Caco-2 (cell line): ENCODE data around the gene PLCH1. TPM values are rescaled to one million over a fixed set of nuclear protein-coding genes. Genes with fewer than 3 reads are reported as not detected.

Source experiments
- BruUV-seq: library from RNA; stranded (reverse); fragments of 400-500 nt; replicated peaks from 2 replicates; lab custom pipeline; 2021; lab: Mats Ljungman, UMichigan
- CTCF ChIA-PET: fragments of 300-600 bp; sonication (Branson Sonifier 250); formaldehyde crosslinking; loops from one replicate; lab custom pipeline; 2022; ENCODE audit warnings: antibody characterized with exemption; lab: Charles Lee
- POLR2A ChIA-PET: fragments of 300-600 bp; sonication (Branson Sonifier 250); formaldehyde crosslinking; loops from one replicate; lab custom pipeline; 2022; ENCODE audit warnings: antibody characterized with exemption; lab: Charles Lee
- DNase-seq, 2 experiments: peaks; one replicate each; pipeline versions ENCODE4 v3.0.0 to v3.0.0-alpha.2; 2020 to 2022
- H3K27me3 ChIP-seq: replicated peaks from 2 replicates; pipeline ENCODE4 v1.6.0; 2011; ENCODE audit warnings: low read length; ENCODE audit not compliant: control insufficient read depth, insufficient read depth
- H3K36me3 ChIP-seq: 2 replicates; pipeline ENCODE4 v1.5.1; 2011; ENCODE audit warnings: low read length; ENCODE audit not compliant: control insufficient read depth, insufficient read depth
- H3K4me1 ChIP-seq: fragments of 250-450 bp; sonication (Bioruptor Pico); 2 replicates; pipeline ENCODE4 v1.5.1; 2020; ENCODE audit warnings: mild to moderate bottlenecking
- H3K4me3 ChIP-seq: 2 replicates; pipeline ENCODE4 v1.5.1; 2011; ENCODE audit warnings: low read depth, mild to moderate bottlenecking, control low read depth, low read length
- H3K9me3 ChIP-seq: fragments of 250-450 bp; sonication (Bioruptor Pico); 2 replicates; pipeline ENCODE4 v1.5.1; 2020; ENCODE audit warnings: mild to moderate bottlenecking, moderate library complexity
- H3K27ac Mint-ChIP-seq: one replicate; pipeline ENCODE4 v1.8.0; 2022; ENCODE audit warnings: mixed read lengths; ENCODE audit not compliant: unreplicated experiment
- H3K27me3 Mint-ChIP-seq: one replicate; pipeline ENCODE4 v1.8.0; 2022; ENCODE audit warnings: mixed read lengths; ENCODE audit not compliant: insufficient read depth, unreplicated experiment
- H3K36me3 Mint-ChIP-seq: one replicate; pipeline ENCODE4 v1.8.0; 2022; ENCODE audit warnings: mild to moderate bottlenecking, mixed read lengths; ENCODE audit not compliant: insufficient read depth, unreplicated experiment
- H3K4me1 Mint-ChIP-seq: one replicate; pipeline ENCODE4 v1.8.0; 2022; ENCODE audit warnings: low read depth, mixed read lengths; ENCODE audit not compliant: unreplicated experiment
- H3K4me3 Mint-ChIP-seq: one replicate; pipeline ENCODE4 v1.8.0; 2022; ENCODE audit warnings: mild to moderate bottlenecking, moderate library complexity, mixed read lengths; ENCODE audit not compliant: unreplicated experiment
- H3K9me3 Mint-ChIP-seq: one replicate; pipeline ENCODE4 v1.8.0; 2022; ENCODE audit warnings: mixed read lengths; ENCODE audit not compliant: unreplicated experiment
- CTCF ChIP-seq, 2 experiments: fragments of 200-600 bp in 1 of 2; IDR thresholded peaks; 1 replicate in 1 of 2; 2 replicates in 1 of 2; pipeline versions ENCODE4 v1.5.1 to v1.8.0; 2011 to 2022; ENCODE audit warnings: antibody characterized with exemption in 1 of 2, control low read depth in 1 of 2, inconsistent platforms in 1 of 2, low read depth in 1 of 2, low read length in 1 of 2, mild to moderate bottlenecking in 1 of 2, moderate library complexity in 1 of 2; ENCODE audit not compliant: insufficient read depth in 1 of 2, severe bottlenecking in 1 of 2, unreplicated experiment in 1 of 2
- intact Hi-C: fragments of 100-400 bp; cut with micrococcal nuclease; formaldehyde crosslinking; loops from one replicate; pipeline ENCODE4 v1.10.0; 2022; ENCODE audit not compliant: unreplicated experiment
- total RNA-seq: library from RNA; stranded (reverse); gene quantifications from 2 replicates; pipeline ENCODE4 v1.2.3, GENCODE V29; 2022

Gene PLCH1
- total RNA-seq, 1 experiment from 2014 or later, result 3.1 TPM

GRCh38 chr3:155462672-155463071, 282.2 kb downstream of the PLCH1 start:
- no peak for TF ChIP-seq CTCF (IDR thresholded peaks at IDR 0.05; ENCODE audit: insufficient read depth in 1 of 2, low read depth in 1 of 2, low read length in 1 of 2, severe bottlenecking in 1 of 2, unreplicated experiment in 1 of 2)
- H3K4me3 ChIP-seq, result no peak overlapping the region
- H3K36me3 Mint-ChIP-seq, result no peaks in the 10 kb centered on the region
- H3K27ac Mint-ChIP-seq, result no peak overlapping the region
- ChIA-PET CTCF (no interaction called here), POLR2A (no interaction called here)
- DNase-seq, result no peak
- BruUV-seq, result no TSS peak
- no peaks in the 10 kb centered on the region for H3K4me1 Mint-ChIP-seq
- no peaks in the 10 kb centered on the region for H3K9me3 ChIP-seq
- H3K36me3 ChIP-seq, result no peaks in the 10 kb centered on the region
- no peaks in the 10 kb centered on the region for H3K27me3 ChIP-seq
- H3K27me3 Mint-ChIP-seq, result no peaks in the 10 kb centered on the region
- H3K4me3 Mint-ChIP-seq, result no peak overlapping the region
- no peaks in the 10 kb centered on the region for H3K4me1 ChIP-seq
- intact Hi-C loops, result no loop called here
- peaks cover under 1% of the 10 kb centered on the region for H3K9me3 Mint-ChIP-seq

- H3K9me3 Mint-ChIP-seq, result no peaks in the 10 kb centered on the region
- H3K36me3 Mint-ChIP-seq, result no peaks in the 10 kb centered on the region
- Histone ChIP-seq H3K27me3 (no peaks in the 10 kb centered on the region), H3K9me3 (no peaks in the 10 kb centered on the region), H3K4me3 (no peak overlapping the region), H3K36me3 (no peaks in the 10 kb centered on the region), H3K4me1 (no peaks in the 10 kb centered on the region)
- intact Hi-C loops, result no loop called here
- no TSS peak for BruUV-seq
- H3K27me3 Mint-ChIP-seq, result no peaks in the 10 kb centered on the region
- no peaks in the 10 kb centered on the region for H3K4me1 Mint-ChIP-seq
- ChIA-PET CTCF (no interaction called here), POLR2A (no interaction called here)
- TF ChIP-seq CTCF (IDR thresholded peaks at IDR 0.05; ENCODE audit: insufficient read depth in 1 of 2, low read depth in 1 of 2, low read length in 1 of 2, severe bottlenecking in 1 of 2, unreplicated experiment in 1 of 2), result no peak
- H3K4me3 Mint-ChIP-seq, result no peak overlapping the region
- DNase-seq, result no peak
- H3K27ac Mint-ChIP-seq, result no peak overlapping the region
Observed at GRCh38 chr3:155457591-155457990, 287.3 kb downstream of the PLCH1 start.

- ChIA-PET POLR2A (interaction anchor here (0.6 kb wide), 1 partner anchor 183 kb away, joined by 3 read pairs; no protein-coding TSS in a partner anchor), CTCF (no interaction called here)
- no peaks in the 10 kb centered on the region for H3K36me3 Mint-ChIP-seq
- BruUV-seq, result no TSS peak
- H3K27ac Mint-ChIP-seq, result no peak overlapping the region
- H3K4me1 ChIP-seq, result no peaks in the 10 kb centered on the region
- no peaks in the 10 kb centered on the region for H3K9me3 Mint-ChIP-seq
- no peak for DNase-seq
- no peaks in the 10 kb centered on the region for H3K4me1 Mint-ChIP-seq
- no peak overlapping the region for H3K4me3 ChIP-seq
- intact Hi-C loops, result no loop called here
- TF ChIP-seq CTCF (IDR thresholded peaks at IDR 0.05; ENCODE audit: insufficient read depth in 1 of 2, low read depth in 1 of 2, low read length in 1 of 2, severe bottlenecking in 1 of 2, unreplicated experiment in 1 of 2), result no peak
- no peak overlapping the region for H3K4me3 Mint-ChIP-seq
- H3K27me3 Mint-ChIP-seq, result no peaks in the 10 kb centered on the region
- no peaks in the 10 kb centered on the region for H3K27me3 ChIP-seq
- H3K9me3 ChIP-seq, result no peaks in the 10 kb centered on the region
- no peaks in the 10 kb centered on the region for H3K36me3 ChIP-seq
Observed at GRCh38 chr3:155455765-155456164, 289.1 kb downstream of the PLCH1 start.
